ENCODE data around the gene ZNF335.

The ZNF335 gene

GRCh38 chr20:45965169-45966002 is 6.6 kb downstream of the ZNF335 start:
- no peak overlapping the region for H3K4me3 ChIP-seq (ENCODE audit: low read depth, low read length)
- DNase-seq (ENCODE audit: low read depth) = no peak
- no peak for TF ChIP-seq CTCF (IDR thresholded peaks at IDR 0.05; ENCODE audit: low read depth, low read length, missing control alignments)

GRCh38 chr20:45964006-45964400 is 8.0 kb downstream of the ZNF335 start:
- no peak for DNase-seq (ENCODE audit: low read depth)
- TF ChIP-seq CTCF (IDR thresholded peaks at IDR 0.05; ENCODE audit: low read depth, low read length, missing control alignments) = no peak
- H3K4me3 ChIP-seq (ENCODE audit: low read depth, low read length) = no peak overlapping the region

GRCh38 chr20:45963059-45964005 is 8.7 kb downstream of the ZNF335 start:
- no peak overlapping the region for H3K4me3 ChIP-seq (ENCODE audit: low read depth, low read length)
- no peak for DNase-seq (ENCODE audit: low read depth)
- TF ChIP-seq CTCF (IDR thresholded peaks at IDR 0.05; ENCODE audit: low read depth, low read length, missing control alignments) = peak; percentile 25

GRCh38 chr20:45962031-45962755 is 9.8 kb downstream of the ZNF335 start:
- TF ChIP-seq CTCF (IDR thresholded peaks at IDR 0.05; ENCODE audit: low read depth, low read length, missing control alignments) = no peak
- no peak for DNase-seq (ENCODE audit: low read depth)

GRCh38 chr20:45959956-45960630 is 11.9 kb downstream of the ZNF335 start:
- H3K4me3 ChIP-seq (ENCODE audit: low read depth, low read length) = no peak overlapping the region
- DNase-seq (ENCODE audit: low read depth) = no peak
- no peak for TF ChIP-seq CTCF (IDR thresholded peaks at IDR 0.05; ENCODE audit: low read depth, low read length, missing control alignments)

More at GRCh38 chr20:45962031-45962755, 9.8 kb downstream of the ZNF335 start:
- no peak overlapping the region for H3K4me3 ChIP-seq (ENCODE audit: low read depth, low read length)

GRCh38 chr20:45959126-45959525 is 12.9 kb downstream of the ZNF335 start:
- no peak for TF ChIP-seq CTCF (IDR thresholded peaks at IDR 0.05; ENCODE audit: low read depth, low read length, missing control alignments)
- no peak for DNase-seq (ENCODE audit: low read depth)
- H3K4me3 ChIP-seq (ENCODE audit: low read depth, low read length) = no peak overlapping the region

Data from GM12864 (cell line).